Measurements from ENCODE around the gene CDC16.

DNA sequence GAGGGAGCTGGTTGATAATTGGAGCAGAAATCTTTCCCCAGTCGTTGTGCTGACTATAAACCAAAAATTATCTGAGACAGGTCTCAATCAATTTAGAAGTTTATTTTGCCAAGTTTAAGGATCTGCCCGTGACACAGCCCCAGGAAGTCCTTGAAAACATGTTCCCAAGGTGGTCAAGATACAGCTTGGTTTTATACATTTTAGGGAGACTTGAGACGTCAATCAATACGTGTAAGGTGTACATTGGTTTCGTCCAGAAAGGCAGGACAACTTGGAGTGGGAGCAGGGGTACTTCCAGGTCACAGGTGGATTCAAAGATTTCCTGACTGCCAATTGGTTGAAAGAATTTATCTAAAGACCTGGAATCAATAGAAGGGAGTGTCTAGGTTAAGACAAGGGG lies 38.1 kb upstream of the CDC16 start:
- TF ChIP-seq, protein P1, sequence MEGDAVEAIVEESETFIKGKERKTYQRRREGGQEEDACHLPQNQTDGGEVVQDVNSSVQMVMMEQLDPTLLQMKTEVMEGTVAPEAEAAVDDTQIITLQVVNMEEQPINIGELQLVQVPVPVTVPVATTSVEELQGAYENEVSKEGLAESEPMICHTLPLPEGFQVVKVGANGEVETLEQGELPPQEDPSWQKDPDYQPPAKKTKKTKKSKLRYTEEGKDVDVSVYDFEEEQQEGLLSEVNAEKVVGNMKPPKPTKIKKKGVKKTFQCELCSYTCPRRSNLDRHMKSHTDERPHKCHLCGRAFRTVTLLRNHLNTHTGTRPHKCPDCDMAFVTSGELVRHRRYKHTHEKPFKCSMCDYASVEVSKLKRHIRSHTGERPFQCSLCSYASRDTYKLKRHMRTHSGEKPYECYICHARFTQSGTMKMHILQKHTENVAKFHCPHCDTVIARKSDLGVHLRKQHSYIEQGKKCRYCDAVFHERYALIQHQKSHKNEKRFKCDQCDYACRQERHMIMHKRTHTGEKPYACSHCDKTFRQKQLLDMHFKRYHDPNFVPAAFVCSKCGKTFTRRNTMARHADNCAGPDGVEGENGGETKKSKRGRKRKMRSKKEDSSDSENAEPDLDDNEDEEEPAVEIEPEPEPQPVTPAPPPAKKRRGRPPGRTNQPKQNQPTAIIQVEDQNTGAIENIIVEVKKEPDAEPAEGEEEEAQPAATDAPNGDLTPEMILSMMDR (IDR thresholded peaks at IDR 0.05), result no peak
- TF ChIP-seq POLR2A (IDR thresholded peaks at IDR 0.05), result no peak

Measured in adrenal gland (tissue), 5 donors.